Ectodermal cell (in vitro differentiated cells): ENCODE data around the gene SUPT5H.

Experiments used
- H3K27ac ChIP-seq: 2 replicates; pipeline ENCODE4 v1.7.0; 2013; ENCODE audit warnings: mild to moderate bottlenecking, low read depth, low read length; ENCODE audit not compliant: insufficient read depth, poor library complexity, severe bottlenecking
- H3K27me3 ChIP-seq: 2 replicates; pipeline ENCODE4 v1.7.0; 2013; ENCODE audit warnings: mild to moderate bottlenecking, low read length; ENCODE audit not compliant: insufficient read depth, control insufficient read depth, poor library complexity, severe bottlenecking
- H3K36me3 ChIP-seq: one replicate; pipeline ENCODE4 v1.7.0; 2013; ENCODE audit warnings: low read length; ENCODE audit not compliant: control insufficient read depth, insufficient read depth
- H3K4me1 ChIP-seq: one replicate; pipeline ENCODE4 v1.7.0; 2013; ENCODE audit warnings: low read length; ENCODE audit not compliant: control insufficient read depth, insufficient read depth
- H3K4me3 ChIP-seq: 2 replicates; pipeline ENCODE4 v1.7.0; 2013; ENCODE audit warnings: low read depth, low read length, control low read depth; ENCODE audit not compliant: insufficient read depth
- H3K9me3 ChIP-seq: 2 replicates; pipeline ENCODE4 v1.7.0; 2013; ENCODE audit warnings: mild to moderate bottlenecking, low read length, moderate library complexity; ENCODE audit not compliant: control insufficient read depth
- WGBS, 2 experiments: methylation state at CpG; one replicate each; pipeline ENCODE4 v1.1.7; 2013; ENCODE audit warnings: missing lambda C conversion rate in 2 of 2; 5-methylcytosine and 5-hydroxymethylcytosine counted together

SUPT5H gene

GRCh38 chr19:39416152-39417120, 28.9 kb upstream of the SUPT5H start:
- H3K4me3 ChIP-seq = no peak overlapping the region

GRCh38 chr19:39417463-39418181, 27.8 kb upstream of the SUPT5H start:
- Histone ChIP-seq H3K27me3 (no peaks in the 10 kb centered on the region), H3K9me3 (no peaks in the 10 kb centered on the region), H3K27ac (no peak overlapping the region), H3K4me3 (no peak overlapping the region), H3K36me3 (peaks cover 43% of the 10 kb centered on the region), H3K4me1 (peaks cover 17% of the 10 kb centered on the region)
- 95 to 97% methylated on average over 29 to 30 of the region's 30 CpGs for WGBS, 2 experiments

More at GRCh38 chr19:39416152-39417120, 28.9 kb upstream of the SUPT5H start:
- Histone ChIP-seq H3K27me3 (no peaks in the 10 kb centered on the region), H3K36me3 (peaks cover 32% of the 10 kb centered on the region), H3K9me3 (no peaks in the 10 kb centered on the region), H3K4me1 (peaks cover 18% of the 10 kb centered on the region), H3K27ac (no peak overlapping the region)
- WGBS, 2 experiments = 85 to 89% methylated on average over 27 of the region's 27 CpGs

GRCh38 chr19:39419003-39419402, 26.4 kb upstream of the SUPT5H start:
- H3K4me3 ChIP-seq = no peak overlapping the region
- H3K27ac ChIP-seq = no peak overlapping the region
- WGBS, 2 experiments = 89 to 90% methylated on average over 9 of the region's 9 CpGs
- no peaks in the 10 kb centered on the region for H3K9me3 ChIP-seq
- H3K36me3 ChIP-seq = peaks cover 55% of the 10 kb centered on the region
- H3K27me3 ChIP-seq = no peaks in the 10 kb centered on the region
- H3K4me1 ChIP-seq = peaks cover 17% of the 10 kb centered on the region

- Histone ChIP-seq H3K27me3 (no peaks in the 10 kb centered on the region), H3K4me1 (peaks cover 2% of the 10 kb centered on the region), H3K9me3 (no peaks in the 10 kb centered on the region), H3K4me3 (no peak overlapping the region), H3K36me3 (peaks cover 51% of the 10 kb centered on the region), H3K27ac (no peak overlapping the region)
- WGBS, 2 experiments = 95% methylated on average over 15 of the region's 15 CpGs
Observed at GRCh38 chr19:39420769-39421168, 24.6 kb upstream of the SUPT5H start.

- WGBS, 2 experiments = 92 to 93% methylated on average over 5 of the region's 5 CpGs
- no peaks in the 10 kb centered on the region for H3K9me3 ChIP-seq
- no peak overlapping the region for H3K4me3 ChIP-seq
- no peak overlapping the region for H3K27ac ChIP-seq
- no peaks in the 10 kb centered on the region for H3K27me3 ChIP-seq
- H3K4me1 ChIP-seq = peaks cover 6% of the 10 kb centered on the region
- peaks cover 51% of the 10 kb centered on the region for H3K36me3 ChIP-seq
Observed at GRCh38 chr19:39422020-39422419, 23.4 kb upstream of the SUPT5H start.

- Histone ChIP-seq H3K36me3 (peaks cover 49% of the 10 kb centered on the region), H3K27me3 (no peaks in the 10 kb centered on the region), H3K4me1 (peaks cover 6% of the 10 kb centered on the region), H3K27ac (no peak overlapping the region), H3K9me3 (no peaks in the 10 kb centered on the region), H3K4me3 (no peak overlapping the region)
- 94 to 95% methylated on average over 35 of the region's 35 CpGs for WGBS, 2 experiments
Observed at GRCh38 chr19:39423258-39424086, 21.9 kb upstream of the SUPT5H start.

GRCh38 chr19:39424934-39425333, 20.4 kb upstream of the SUPT5H start:
- no peaks in the 10 kb centered on the region for H3K9me3 ChIP-seq
- H3K4me3 ChIP-seq = no peak overlapping the region
- 92 to 94% methylated on average over 16 of the region's 16 CpGs for WGBS, 2 experiments
- no peaks in the 10 kb centered on the region for H3K27me3 ChIP-seq
- H3K27ac ChIP-seq = no peak overlapping the region
- H3K36me3 ChIP-seq = peaks cover 40% of the 10 kb centered on the region
- peaks cover 15% of the 10 kb centered on the region for H3K4me1 ChIP-seq

- H3K27me3 ChIP-seq = no peaks in the 10 kb centered on the region
- no peaks in the 10 kb centered on the region for H3K9me3 ChIP-seq
- H3K27ac ChIP-seq = no peak overlapping the region
- 93 to 95% methylated on average over 7 of the region's 7 CpGs for WGBS, 2 experiments
- H3K4me3 ChIP-seq = no peak overlapping the region
- H3K4me1 ChIP-seq = peaks cover 15% of the 10 kb centered on the region
- peaks cover 35% of the 10 kb centered on the region for H3K36me3 ChIP-seq
Observed at GRCh38 chr19:39425744-39426143, 19.6 kb upstream of the SUPT5H start.

- peaks cover 15% of the 10 kb centered on the region for H3K4me1 ChIP-seq
- peaks cover 30% of the 10 kb centered on the region for H3K36me3 ChIP-seq
- no peak overlapping the region for H3K4me3 ChIP-seq
- peak overlapping the region; percentile 44 for H3K27ac ChIP-seq
- H3K9me3 ChIP-seq = no peaks in the 10 kb centered on the region
- 63 to 71% methylated on average over 5 of the region's 5 CpGs for WGBS, 2 experiments
- H3K27me3 ChIP-seq = no peaks in the 10 kb centered on the region
Observed at GRCh38 chr19:39426170-39426569, 19.2 kb upstream of the SUPT5H start.
